Esophagus squamous epithelium (tissue), 5 donors: Measurements from ENCODE around the gene CALN1. TPM values are rescaled to one million over a fixed set of nuclear protein-coding genes. Genes with fewer than 3 reads are reported as not detected.

Experiments
- DNase-seq: peaks from one replicate; lab custom pipeline; 2025; lab: John Stamatoyannopoulos, UW
- H3K27ac ChIP-seq, 4 donors: fragments of 200-600 bp; sonication (generic); one replicate each; pipeline ENCODE4 v1.5.1; 2016 to 2019; ENCODE audit warnings: mild to moderate bottlenecking in 1 of 4
- H3K27me3 ChIP-seq, 4 donors: fragments of 200-600 bp; sonication (generic); 1 replicate in 3 of 4; 2 replicates in 1 of 4; pipeline versions ENCODE4 v1.5.1 to v1.6.0; 2017 to 2021; ENCODE audit warnings: antibody characterized with exemption in 1 of 4
- H3K36me3 ChIP-seq, 3 donors: fragments of 200-600 bp; sonication (generic); one replicate each; pipeline ENCODE4 v1.5.1; 2016 to 2019
- H3K4me1 ChIP-seq, 3 donors: fragments of 200-600 bp; sonication (generic); one replicate each; pipeline ENCODE4 v1.5.1; 2017 to 2019
- H3K4me3 ChIP-seq, 4 donors: fragments of 200-600 bp; sonication (generic); 1 replicate in 3 of 4; 2 replicates in 1 of 4; pipeline ENCODE4 v1.5.1; 2016 to 2019; ENCODE audit warnings: mild to moderate bottlenecking in 2 of 4, moderate library complexity in 1 of 4
- H3K9me3 ChIP-seq, 3 donors: fragments of 200-600 bp; sonication (generic); one replicate each; pipeline ENCODE4 v1.5.1; 2016 to 2019
- CTCF ChIP-seq, 6 experiments: fragments of 450-650 bp in 4 of 6; fragments of 200-600 bp in 2 of 6; sonication (generic) in 2 of 6; IDR thresholded peaks; one replicate each; pipeline ENCODE4 v1.5.1; 2016 to 2019; ENCODE audit warnings: antibody characterized with exemption in 6 of 6, mild to moderate bottlenecking in 4 of 6, moderate library complexity in 4 of 6
- POLR2A ChIP-seq, 4 donors: fragments of 450-650 bp; IDR thresholded peaks; one replicate each; pipeline ENCODE4 v1.6.1; 2017; ENCODE audit warnings: antibody characterized with exemption in 4 of 4, mild to moderate bottlenecking in 4 of 4, moderate library complexity in 3 of 4
- WGBS, 2 donors: methylation state at CpG; one replicate each; pipeline ENCODE4 v1.1.5; 2018; 5-methylcytosine and 5-hydroxymethylcytosine counted together
- intact Hi-C: fragments of 100-400 bp; cut with DNase I; formaldehyde crosslinking; loops from one replicate; pipeline ENCODE4 v1.15.0; 2022
- total RNA-seq, 4 donors: library from RNA; depleted of rRNA; stranded (reverse); fragments of >200 nt; gene quantifications; one replicate each; pipeline ENCODE4 v1.1.0, GENCODE V29; 2016
- donor health status: DM: yes; HTN: yes; CAD: no.

CALN1 gene
- total RNA-seq, 4 donors from 2014 or later: 0.83 TPM; not detected in 3

DNA sequence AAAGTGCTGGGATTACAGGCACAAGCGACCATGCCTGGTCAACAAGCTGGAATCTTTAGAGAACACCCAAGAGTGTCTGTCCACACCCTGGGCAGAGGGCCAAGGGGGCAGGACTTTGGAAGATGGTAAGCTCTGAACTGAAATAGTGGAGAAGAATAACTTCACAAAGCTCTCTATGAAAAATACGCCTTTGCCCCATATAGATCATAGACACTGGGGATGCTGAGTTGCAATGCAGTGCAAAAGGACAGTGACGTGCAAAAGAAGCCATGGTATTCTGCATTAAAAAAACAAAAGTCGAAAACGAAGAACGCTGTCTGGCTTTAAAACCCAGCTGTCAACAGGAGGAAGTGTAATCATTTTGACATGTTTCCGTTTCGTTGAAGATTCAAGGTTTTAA lies 353.6 kb downstream of the CALN1 start:
- intact Hi-C loops: no loop called here
- Histone ChIP-seq H3K9me3 (no peaks in the 10 kb centered on the region), H3K27me3 (no peaks in the 10 kb centered on the region), H3K27ac (no peak overlapping the region), H3K36me3 (no peaks in the 10 kb centered on the region), H3K4me1 (no peaks in the 10 kb centered on the region), H3K4me3 (no peak overlapping the region)
- DNase-seq: no peak
- TF ChIP-seq POLR2A (IDR thresholded peaks at IDR 0.05) (no peak), CTCF (IDR thresholded peaks at IDR 0.05) (no peak)
- WGBS, 2 donors: 53% methylated on average over 7 to 8 of the region's 8 CpGs

DNA sequence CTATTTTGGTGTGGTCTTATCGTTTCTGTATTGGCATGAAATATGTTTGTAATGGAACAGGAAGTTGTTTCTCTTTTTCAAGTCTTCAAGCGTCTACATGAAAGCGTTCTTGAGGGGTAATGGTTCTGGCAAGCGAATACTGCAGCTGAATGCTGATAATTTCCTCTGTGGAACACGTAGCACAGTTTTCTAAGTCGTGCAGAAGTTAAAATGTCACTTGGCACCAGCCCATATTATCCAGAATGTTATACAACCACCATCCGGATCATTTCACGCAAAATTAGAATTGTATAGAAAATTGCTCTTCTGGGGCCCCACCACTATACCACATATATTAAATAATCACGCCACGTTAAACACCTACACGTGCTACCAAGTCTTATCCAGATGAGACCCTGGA lies 354.3 kb downstream of the CALN1 start:
- Histone ChIP-seq H3K4me1 (no peaks in the 10 kb centered on the region), H3K4me3 (no peak overlapping the region), H3K27me3 (no peaks in the 10 kb centered on the region), H3K36me3 (no peaks in the 10 kb centered on the region), H3K9me3 (no peaks in the 10 kb centered on the region), H3K27ac (no peak overlapping the region)
- no peak for TF ChIP-seq POLR2A (IDR thresholded peaks at IDR 0.05)
- TF ChIP-seq CTCF (IDR thresholded peaks at IDR 0.05): no peak
- intact Hi-C loops: no loop called here
- 40 to 44% methylated on average over 11 of the region's 11 CpGs for WGBS, 2 donors
- DNase-seq: no peak

GRCh38 chr7:72057231-72057630 lies 354.9 kb downstream of the CALN1 start:
- 93 to 94% methylated on average over 2 of the region's 2 CpGs for whole genome bisulfite sequencing, 2 donors
- TF ChIP-seq CTCF (IDR thresholded peaks at IDR 0.05) (no peak), POLR2A (IDR thresholded peaks at IDR 0.05) (no peak)
- intact Hi-C loops: no loop called here

GRCh38 chr7:72055426-72055825 lies 356.7 kb downstream of the CALN1 start:
- Histone ChIP-seq H3K9me3 (no peaks in the 10 kb centered on the region), H3K4me1 (no peaks in the 10 kb centered on the region), H3K36me3 (no peaks in the 10 kb centered on the region), H3K4me3 (no peak overlapping the region), H3K27me3 (no peaks in the 10 kb centered on the region), H3K27ac (no peak overlapping the region)
- no peak for DNase-seq
- 64 to 77% methylated on average over 2 of the region's 2 CpGs for WGBS, 2 donors
- intact Hi-C loops: no loop called here
- TF ChIP-seq POLR2A (IDR thresholded peaks at IDR 0.05) (no peak), CTCF (IDR thresholded peaks at IDR 0.05) (no peak)

More at GRCh38 chr7:72057231-72057630, 354.9 kb downstream of the CALN1 start:
- no peaks in the 10 kb centered on the region for H3K4me1 ChIP-seq
- no peaks in the 10 kb centered on the region for H3K27me3 ChIP-seq
- DNase-seq: no peak
- no peak overlapping the region for H3K27ac ChIP-seq
- no peak overlapping the region for H3K4me3 ChIP-seq
- H3K36me3 ChIP-seq: no peaks in the 10 kb centered on the region
- no peaks in the 10 kb centered on the region for H3K9me3 ChIP-seq

DNA sequence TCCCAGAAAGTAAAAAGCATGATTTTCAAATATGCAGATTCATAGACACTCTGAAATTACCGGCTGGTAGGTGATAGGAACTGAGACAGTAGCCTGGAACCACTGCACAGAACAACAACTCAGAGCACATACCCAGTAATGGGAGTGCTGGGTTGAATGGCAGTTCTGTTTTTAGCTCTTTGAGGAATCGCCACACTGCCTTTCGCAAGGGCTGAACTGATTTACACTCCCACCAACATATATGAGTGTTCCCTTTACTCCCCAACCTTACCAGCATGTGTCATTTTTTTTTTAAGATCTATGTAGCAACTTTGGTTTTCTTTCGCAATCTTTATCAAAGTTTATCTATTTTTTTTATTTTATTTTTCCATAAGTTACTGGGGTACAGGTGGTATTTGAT lies 358.8 kb downstream of the CALN1 start:
- DNase-seq: no peak
- 80 to 87% methylated on average over 4 of the region's 4 CpGs for WGBS, 2 donors
- intact Hi-C loops: no loop called here
- TF ChIP-seq POLR2A (IDR thresholded peaks at IDR 0.05) (no peak), CTCF (IDR thresholded peaks at IDR 0.05) (no peak)
- Histone ChIP-seq H3K9me3 (no peaks in the 10 kb centered on the region), H3K4me1 (no peaks in the 10 kb centered on the region), H3K27me3 (no peaks in the 10 kb centered on the region), H3K4me3 (no peak overlapping the region), H3K36me3 (no peaks in the 10 kb centered on the region), H3K27ac (no peak overlapping the region)
